NCI-H187 treated with DMSO at 0.1 percent for 48 hours (cell line): ENCODE measurements around the gene ACKR4.
"Not testable (repeated sequence)": the region's sequence is repeated elsewhere in the genome, so short reads cannot be mapped to it uniquely, and the experiment has no call there.

Experiments
- DNase-seq: peaks from one replicate; lab custom pipeline; 2025; lab: John Stamatoyannopoulos, UW

ACKR4 gene

GRCh38 chr3:132594498-132594897 is 2.6 kb upstream of the ACKR4 start:
- DNase-seq: no peak

GRCh38 chr3:132595014-132595413 is 2.1 kb upstream of the ACKR4 start:
- DNase-seq: no peak

- no peak for DNase-seq
Measured at GRCh38 chr3:132596326-132596725, 744 bp upstream of the ACKR4 start.

- no peak for DNase-seq
Measured at GRCh38 chr3:132597660-132598059, 590 bp downstream of the ACKR4 start.

- no peak for DNase-seq
Measured at GRCh38 chr3:132598181-132598580, 1.1 kb downstream of the ACKR4 start.

GRCh38 chr3:132600614-132601013 is 3.5 kb downstream of the ACKR4 start:
- not testable (repeated sequence) for DNase-seq

- no peak for DNase-seq
Measured at GRCh38 chr3:132605374-132605792, 8.3 kb downstream of the ACKR4 start.

- DNase-seq: no peak
Measured at GRCh38 chr3:132606085-132606484, 9.0 kb downstream of the ACKR4 start.

GRCh38 chr3:132606620-132607019 is 9.6 kb downstream of the ACKR4 start:
- not testable (repeated sequence) for DNase-seq

GRCh38 chr3:132615301-132615700 is 18.2 kb downstream of the ACKR4 start:
- not testable (repeated sequence) for DNase-seq

- DNase-seq: no peak
Measured at GRCh38 chr3:132615881-132616280, 18.8 kb downstream of the ACKR4 start.

- no peak for DNase-seq
Measured at GRCh38 chr3:132616780-132617179, 19.7 kb downstream of the ACKR4 start.

GRCh38 chr3:132622148-132622547 is 25.1 kb downstream of the ACKR4 start:
- DNase-seq: no peak

GRCh38 chr3:132622761-132623160 is 25.7 kb downstream of the ACKR4 start:
- DNase-seq: no peak

GRCh38 chr3:132623646-132624045 is 26.6 kb downstream of the ACKR4 start:
- DNase-seq: no peak

- DNase-seq: no peak
Measured at GRCh38 chr3:132624790-132625189, 27.7 kb downstream of the ACKR4 start.

GRCh38 chr3:132625613-132626012 is 28.5 kb downstream of the ACKR4 start:
- DNase-seq: no peak

GRCh38 chr3:132626955-132627354 is 29.9 kb downstream of the ACKR4 start:
- DNase-seq: no peak

- no peak for DNase-seq
Measured at GRCh38 chr3:132628157-132628556, 31.1 kb downstream of the ACKR4 start.

- DNase-seq: no peak
Measured at GRCh38 chr3:132629928-132630327, 32.9 kb downstream of the ACKR4 start.

- no peak for DNase-seq
Measured at GRCh38 chr3:132630612-132631011, 33.5 kb downstream of the ACKR4 start.

GRCh38 chr3:132635052-132635451 is 38.0 kb downstream of the ACKR4 start:
- DNase-seq: no peak

GRCh38 chr3:132637590-132637989 is 40.5 kb downstream of the ACKR4 start:
- no peak for DNase-seq

GRCh38 chr3:132638706-132639105 is 41.6 kb downstream of the ACKR4 start:
- no peak for DNase-seq

GRCh38 chr3:132641427-132641826 is 44.4 kb downstream of the ACKR4 start:
- not testable (repeated sequence) for DNase-seq
